ENCODE data around the gene TECPR2. TPM values are rescaled to one million over a fixed set of nuclear protein-coding genes. Genes with fewer than 3 reads are reported as not detected.
A peak's percentile ranks its signal among the peaks of the same experiment; 100 is the strongest.

TECPR2 gene
- polyA plus RNA-seq, 12 donors, result 9.3 to 15.4 (median 13.3) TPM; not detected in 1

DNA sequence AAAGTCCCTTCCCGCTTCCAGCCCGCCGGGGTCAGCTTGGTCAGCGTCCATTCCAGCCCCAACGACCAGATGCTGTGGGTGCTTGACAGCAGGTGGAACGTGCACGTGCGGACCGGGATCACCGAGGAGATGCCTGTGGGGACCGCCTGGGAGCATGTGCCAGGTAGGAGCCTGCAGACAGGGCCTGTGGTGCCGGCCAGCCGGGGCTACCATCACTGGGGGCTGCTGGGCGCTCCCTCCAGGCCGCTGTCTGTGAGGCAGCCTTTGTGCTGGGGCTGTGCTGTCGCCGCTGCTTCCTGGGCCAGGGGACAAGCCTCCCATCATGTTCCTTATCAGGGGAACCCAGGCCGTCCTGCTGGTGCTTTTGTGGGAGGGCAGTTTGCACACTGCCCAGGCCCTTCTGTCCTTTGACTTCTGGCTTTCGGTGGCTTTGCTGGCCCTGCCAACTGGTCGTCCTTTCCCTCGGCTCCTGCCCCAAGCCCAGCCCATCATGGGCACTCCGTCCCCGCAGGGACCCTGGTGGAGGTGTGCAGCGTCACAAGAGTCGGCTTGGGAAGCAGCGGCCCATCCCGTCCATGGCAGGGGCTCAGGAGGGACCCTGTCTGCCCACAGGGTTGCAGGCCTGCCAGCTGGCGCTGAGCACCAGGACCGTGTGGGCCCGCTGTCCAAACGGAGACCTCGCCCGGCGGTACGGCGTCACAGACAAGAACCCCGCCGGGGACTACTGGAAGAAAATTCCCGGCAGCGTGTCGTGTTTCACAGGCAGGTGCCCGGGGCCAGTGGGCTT, 134.4 kb downstream of the TECPR2 start:
- no peak for DNase-seq

GRCh38 chr14:102497998-102498677, 135.4 kb downstream of the TECPR2 start:
- no peak for DNase-seq

DNA sequence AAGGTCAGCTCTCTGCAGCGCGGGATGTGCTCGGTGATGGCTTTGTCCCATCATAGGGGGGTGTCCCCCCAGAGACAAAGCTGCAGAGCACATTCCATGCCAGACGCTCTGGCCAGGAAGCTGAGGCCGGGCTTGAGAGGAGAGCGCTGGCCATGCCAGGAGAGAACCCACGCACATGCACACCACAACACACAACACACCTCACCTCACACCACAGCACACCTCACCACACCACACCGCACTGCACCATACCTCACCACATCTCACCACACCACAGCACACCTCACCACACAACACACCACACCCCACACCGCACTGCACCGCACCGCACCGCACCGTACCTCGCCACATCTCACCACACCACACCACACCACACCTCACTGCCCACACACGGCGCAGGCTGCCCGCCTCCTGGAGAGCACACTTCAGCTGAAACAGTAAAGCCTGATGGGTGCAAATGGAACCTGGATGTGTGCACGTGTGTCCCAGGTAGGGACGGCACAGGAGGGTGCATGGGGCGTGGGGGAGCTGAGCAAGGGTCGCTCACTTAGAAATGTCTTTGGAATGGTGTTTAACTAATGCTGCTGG, 136.0 kb downstream of the TECPR2 start:
- no peak for DNase-seq

DNA sequence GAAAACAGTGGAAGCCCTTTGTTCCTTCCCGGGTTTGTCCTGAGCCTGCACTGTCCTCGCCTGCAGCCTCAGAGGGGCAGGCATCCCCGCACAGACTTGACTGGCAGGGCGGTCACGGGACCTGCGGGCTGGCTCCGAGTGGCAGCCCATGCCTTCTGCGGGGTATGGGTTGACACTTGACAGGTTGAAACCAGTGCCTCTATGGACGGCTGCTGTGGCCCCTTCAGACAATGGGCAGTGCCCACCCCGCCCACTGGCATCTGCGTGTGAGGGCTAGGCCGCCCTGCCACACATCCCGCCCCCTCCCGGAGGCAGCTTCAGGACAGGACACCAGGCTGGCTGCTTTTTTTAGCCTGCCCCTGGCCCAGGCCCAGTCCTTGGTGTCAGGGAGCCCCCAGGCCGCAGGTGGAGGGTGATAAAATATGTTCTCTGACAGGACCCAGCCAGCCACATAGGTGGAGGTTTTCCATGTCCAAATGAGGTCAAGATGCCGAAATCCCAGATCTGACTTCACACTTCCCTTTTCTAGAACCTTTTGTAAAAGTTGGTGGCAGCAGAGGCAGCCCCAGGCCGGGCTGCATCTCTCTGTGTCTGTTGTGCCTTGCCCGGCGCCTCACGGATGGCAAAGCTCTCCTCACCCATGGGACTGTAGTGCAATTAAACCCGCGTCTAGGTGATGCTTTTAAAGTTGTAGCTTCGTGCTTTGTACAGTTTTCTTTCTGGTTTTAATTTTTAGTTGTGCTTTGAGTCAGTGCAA, 136.8 kb downstream of the TECPR2 start:
- no peak for DNase-seq

GRCh38 chr14:102500158-102500662, 137.5 kb downstream of the TECPR2 start:
- DNase-seq, result peak; percentile 72

GRCh38 chr14:102500713-102501112, 138.0 kb downstream of the TECPR2 start:
- no peak for DNase-seq

- no peak for DNase-seq
Measured at GRCh38 chr14:102501751-102502315, 139.1 kb downstream of the TECPR2 start.

- no peak for DNase-seq
Measured at GRCh38 chr14:102502571-102502970, 139.8 kb downstream of the TECPR2 start.

DNA sequence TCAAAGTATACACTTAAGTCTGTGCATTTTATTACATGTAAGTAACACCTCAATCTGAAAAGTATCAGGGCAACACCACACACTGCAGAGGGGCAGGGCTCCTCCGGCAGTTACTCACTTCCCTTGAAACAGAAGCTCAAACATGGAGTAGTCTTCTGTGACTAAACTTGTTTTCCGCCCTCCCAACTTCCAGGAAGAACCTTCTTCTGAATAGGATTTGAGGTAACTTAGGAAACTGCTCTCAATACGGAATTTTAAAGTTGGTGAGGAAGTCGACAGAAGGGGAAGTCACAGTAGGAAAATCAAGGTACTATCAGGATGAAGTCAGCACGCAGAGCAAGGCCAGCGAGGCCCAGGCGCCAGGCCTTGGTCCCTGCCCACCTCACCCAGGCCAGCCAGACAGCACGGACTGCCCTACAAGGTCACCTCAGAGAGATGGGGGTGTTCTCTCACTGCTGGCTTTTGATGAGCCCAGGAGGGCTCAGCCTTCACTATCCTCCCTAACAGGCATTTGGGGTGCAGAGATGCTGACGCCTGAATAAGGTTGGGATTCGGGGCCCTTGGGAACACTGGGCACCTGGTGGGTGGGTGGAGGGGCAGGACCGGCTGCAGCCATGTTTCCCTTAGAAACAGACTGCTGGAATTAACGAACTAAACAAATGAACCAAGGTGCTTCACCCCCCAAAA, 141.0 kb downstream of the TECPR2 start:
- no peak for DNase-seq

DNA sequence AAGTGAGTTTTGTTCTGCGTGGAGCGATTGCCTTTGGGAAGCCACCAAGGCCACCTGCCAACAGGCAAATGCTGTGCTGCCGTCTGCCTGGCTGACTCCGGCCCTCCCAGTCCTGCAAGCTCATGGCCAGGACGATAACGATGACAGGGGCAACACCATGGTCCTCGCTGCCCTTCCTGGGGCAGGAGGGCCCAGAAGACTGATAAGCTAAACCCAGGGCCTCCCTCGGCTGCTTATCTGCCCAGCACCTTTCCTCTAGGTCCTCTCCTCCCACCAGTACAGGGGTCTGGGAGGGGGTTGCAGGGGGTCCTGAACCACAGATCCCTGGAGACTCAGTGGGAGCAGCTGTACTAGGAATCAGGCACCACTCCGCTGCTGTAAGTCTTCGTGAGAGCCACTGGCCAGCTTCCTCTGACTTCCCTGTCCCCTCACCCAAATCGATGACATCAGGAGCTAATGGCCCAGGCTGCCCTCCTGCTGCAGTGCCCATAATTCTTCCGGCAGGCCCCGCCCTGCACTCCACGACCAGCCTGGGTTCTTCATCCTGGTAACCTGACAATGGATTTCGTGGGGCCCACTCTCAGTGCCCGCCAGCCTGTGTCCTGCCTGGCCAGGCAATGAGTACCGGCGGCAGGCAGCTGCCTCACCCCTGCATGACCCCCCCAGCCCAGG, 141.7 kb downstream of the TECPR2 start:
- DNase-seq, result no peak

DNA sequence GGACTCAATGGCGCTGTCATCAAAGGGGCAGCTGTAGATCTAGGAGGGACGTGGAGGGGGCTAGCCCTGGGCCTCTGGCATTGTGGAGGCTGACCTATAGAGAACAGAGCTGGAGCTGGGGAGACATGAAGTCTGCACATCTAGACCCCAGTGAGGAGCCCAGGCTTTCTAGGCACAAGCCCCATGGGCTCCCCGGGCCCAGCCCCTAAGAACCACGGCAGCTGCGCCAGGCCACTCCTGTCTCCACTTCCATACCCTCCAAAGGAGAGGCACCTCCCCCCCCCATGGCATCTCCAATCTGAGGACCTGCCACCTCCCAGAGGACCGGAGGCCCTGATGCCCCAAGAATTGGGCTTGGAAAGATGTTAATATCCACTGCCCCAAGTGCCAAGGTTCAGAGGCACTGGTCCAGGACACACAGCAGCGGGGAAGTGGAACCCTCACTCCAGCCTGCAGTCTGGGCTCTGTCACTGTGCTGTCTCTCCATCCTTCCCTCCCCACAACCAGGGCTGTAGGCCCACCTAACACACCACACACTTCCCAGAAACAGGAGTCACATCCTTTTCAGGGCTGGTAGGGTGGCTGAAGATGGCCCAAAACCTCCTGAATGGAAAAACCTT, 142.4 kb downstream of the TECPR2 start:
- no peak for DNase-seq

DNA sequence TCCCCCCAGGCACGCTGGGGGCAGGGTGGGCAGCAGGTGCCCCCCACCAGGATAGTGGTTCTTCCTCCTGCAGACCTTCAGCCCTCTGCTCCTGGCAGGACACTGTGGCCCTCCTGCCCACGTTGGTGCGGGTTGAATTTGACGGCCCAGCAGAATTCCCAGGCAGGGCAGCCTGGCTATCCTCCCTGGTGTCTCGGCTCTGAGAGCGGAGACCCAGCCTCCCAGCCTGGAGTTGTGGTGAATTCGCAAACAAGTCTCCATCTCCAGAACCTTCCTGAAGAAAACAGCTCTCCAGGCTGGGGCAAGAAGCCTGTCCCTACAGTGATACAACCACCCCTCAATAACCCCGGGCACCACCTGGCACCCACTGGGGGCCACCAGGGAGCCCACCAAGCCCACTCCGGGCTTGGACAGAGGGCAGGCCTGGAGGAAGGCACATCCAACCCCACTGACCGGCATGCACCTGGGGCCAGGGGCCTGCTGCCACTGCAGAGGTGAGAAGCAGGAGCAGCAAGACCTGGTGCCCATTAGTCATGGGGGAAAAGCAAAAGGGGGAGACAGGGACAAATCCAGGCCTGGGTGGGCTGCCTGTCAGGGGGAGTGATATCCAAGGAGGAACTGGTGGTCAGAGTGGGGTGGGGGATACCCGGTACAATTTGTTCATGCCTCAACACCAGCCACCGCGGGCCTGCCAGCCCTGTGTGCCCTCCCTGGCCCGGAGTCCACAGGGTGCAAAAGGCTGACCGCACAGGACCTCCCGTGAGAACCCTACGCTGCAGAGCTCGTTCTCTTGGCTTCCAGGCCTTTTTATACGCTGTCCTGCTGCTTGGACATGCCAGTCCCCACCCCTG, 143.3 kb downstream of the TECPR2 start:
- DNase-seq, result no peak

DNA sequence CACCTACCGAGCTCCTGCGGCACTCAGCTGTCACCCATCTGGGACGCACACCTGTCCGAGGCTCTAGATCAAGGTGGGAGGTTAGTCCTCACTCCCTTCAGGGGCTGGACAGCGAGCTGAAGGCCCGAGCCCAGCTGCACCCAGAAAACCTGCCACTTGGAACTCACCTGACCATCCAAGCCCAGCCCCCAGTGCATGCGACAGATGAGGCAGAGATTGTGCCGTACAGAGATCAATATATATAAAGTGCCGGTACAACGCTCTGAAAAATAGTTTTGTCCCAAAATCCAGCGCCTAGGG, 143.8 kb downstream of the TECPR2 start:
- DNase-seq, result no peak

- no peak for DNase-seq
Measured at GRCh38 chr14:102507081-102507856, 144.5 kb downstream of the TECPR2 start.

DNA sequence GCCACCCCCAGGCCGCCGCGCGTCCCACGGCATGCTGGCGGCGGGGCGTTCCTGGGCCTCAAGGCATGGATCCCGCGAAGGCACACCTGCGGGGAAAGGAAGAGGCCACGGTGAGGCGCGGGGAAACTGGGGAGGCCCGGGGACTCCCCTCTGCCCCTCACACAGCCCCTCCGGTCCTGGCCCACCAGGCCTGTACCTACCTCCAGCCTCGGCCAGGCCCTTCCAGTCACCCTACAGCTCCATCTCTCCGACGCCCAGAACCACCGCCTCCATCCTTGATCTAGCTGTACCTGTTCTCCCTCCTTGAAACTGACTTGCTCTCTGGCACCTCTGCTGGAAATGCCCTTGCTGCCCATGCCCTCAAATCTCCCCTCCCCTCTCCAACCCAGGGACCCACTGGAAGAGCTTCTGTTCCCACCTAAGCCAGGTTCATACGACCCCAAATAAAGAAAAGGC, 145.1 kb downstream of the TECPR2 start:
- DNase-seq, result no peak

- DNase-seq, result no peak
Measured at GRCh38 chr14:102508410-102508773, 145.7 kb downstream of the TECPR2 start.

DNA sequence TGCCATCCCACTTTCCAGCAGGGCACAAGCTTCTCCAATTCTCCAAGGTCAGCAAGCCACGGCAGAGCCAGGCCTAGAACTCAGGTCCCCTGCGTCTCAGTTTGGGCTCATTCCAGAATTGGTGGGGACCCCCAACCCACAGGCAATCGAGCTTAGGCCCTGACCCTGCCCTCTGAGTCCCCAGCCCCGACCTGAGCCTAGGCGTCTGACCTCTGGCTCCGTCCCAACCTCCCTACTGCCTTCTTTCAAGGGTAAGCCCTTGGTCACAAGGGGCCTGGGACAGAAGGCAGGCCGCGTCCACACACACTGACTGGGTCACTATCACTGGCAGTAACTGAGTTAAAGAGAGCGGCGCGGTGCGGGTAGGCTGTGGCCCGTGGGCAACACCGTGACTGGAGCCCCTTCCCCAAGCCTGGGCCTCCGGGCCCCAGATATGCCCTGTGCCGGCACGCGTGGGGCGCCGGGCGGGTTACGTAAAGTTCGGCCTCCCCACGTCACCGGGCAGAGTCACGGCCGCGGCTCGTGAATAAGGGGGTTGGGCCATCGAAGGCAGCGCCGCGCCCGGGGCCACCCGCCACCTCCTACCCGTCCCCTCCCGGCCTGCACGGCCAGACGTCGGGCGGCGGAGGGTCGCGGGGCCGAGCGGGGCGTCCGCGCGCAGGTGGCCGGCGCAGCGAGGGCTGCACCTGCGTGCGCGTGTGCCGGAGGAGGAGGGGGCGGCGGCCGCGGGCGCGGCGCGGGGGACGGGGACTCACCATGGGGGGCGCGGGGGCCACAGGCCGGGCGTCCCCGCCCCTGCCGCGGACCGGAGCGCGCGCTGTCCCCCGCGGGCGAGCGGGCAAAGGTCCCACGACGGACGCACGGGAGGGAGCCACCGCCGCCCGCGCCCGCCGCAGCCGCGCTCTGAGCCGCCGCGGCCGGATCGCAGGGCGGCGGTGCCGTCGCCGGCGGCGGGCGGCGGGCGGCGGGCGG, 146.3 kb downstream of the TECPR2 start:
- DNase-seq, result no peak
